ENCODE results near the gene ZNF385B.

ZNF385B gene

GRCh38 chr2:179578171-179578916, 283.1 kb downstream of the ZNF385B start:
- no peaks in the 10 kb centered on the region for H3K36me3 ChIP-seq (ENCODE audit: low read length)
- no peak overlapping the region for H3K4me2 ChIP-seq (ENCODE audit: low read depth, low read length, poor library complexity, severe bottlenecking)
- no peaks in the 10 kb centered on the region for H4K20me1 ChIP-seq (ENCODE audit: low read depth, low read length)
- H2AFZ ChIP-seq (ENCODE audit: low read depth, low read length, severe bottlenecking), result no peak overlapping the region
- H3K4me3 ChIP-seq (ENCODE audit: insufficient read depth, low read length, poor library complexity, severe bottlenecking), result no peak overlapping the region
- H3K27me3 ChIP-seq (ENCODE audit: low read length), result no peaks in the 10 kb centered on the region
- no peaks in the 10 kb centered on the region for H3K79me2 ChIP-seq (ENCODE audit: insufficient read depth, low read length)
- H3F3A ChIP-seq (ENCODE audit: insufficient read depth), result no peaks in the 10 kb centered on the region; the same call in 1 of the 2 replicates
- no peak for TF ChIP-seq EZH2phosphoT487 (conservative IDR thresholded peaks at IDR 0.05; ENCODE audit: low read length)
- TF ChIP-seq, protein P1, sequence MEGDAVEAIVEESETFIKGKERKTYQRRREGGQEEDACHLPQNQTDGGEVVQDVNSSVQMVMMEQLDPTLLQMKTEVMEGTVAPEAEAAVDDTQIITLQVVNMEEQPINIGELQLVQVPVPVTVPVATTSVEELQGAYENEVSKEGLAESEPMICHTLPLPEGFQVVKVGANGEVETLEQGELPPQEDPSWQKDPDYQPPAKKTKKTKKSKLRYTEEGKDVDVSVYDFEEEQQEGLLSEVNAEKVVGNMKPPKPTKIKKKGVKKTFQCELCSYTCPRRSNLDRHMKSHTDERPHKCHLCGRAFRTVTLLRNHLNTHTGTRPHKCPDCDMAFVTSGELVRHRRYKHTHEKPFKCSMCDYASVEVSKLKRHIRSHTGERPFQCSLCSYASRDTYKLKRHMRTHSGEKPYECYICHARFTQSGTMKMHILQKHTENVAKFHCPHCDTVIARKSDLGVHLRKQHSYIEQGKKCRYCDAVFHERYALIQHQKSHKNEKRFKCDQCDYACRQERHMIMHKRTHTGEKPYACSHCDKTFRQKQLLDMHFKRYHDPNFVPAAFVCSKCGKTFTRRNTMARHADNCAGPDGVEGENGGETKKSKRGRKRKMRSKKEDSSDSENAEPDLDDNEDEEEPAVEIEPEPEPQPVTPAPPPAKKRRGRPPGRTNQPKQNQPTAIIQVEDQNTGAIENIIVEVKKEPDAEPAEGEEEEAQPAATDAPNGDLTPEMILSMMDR (IDR thresholded peaks at IDR 0.05; ENCODE audit: insufficient read depth, low read length, poor library complexity, severe bottlenecking), result no peak
- H3K9me3 ChIP-seq (ENCODE audit: insufficient read depth, low read length), result no peaks in the 10 kb centered on the region
- no peak overlapping the region for H3K27ac ChIP-seq (ENCODE audit: low read depth, low read length)
- H3K9ac ChIP-seq (ENCODE audit: low read length), result no peak overlapping the region
- no peaks in the 10 kb centered on the region for H3K9me2 ChIP-seq (replicated peaks; ENCODE audit: insufficient read depth, low read length)

DNA sequence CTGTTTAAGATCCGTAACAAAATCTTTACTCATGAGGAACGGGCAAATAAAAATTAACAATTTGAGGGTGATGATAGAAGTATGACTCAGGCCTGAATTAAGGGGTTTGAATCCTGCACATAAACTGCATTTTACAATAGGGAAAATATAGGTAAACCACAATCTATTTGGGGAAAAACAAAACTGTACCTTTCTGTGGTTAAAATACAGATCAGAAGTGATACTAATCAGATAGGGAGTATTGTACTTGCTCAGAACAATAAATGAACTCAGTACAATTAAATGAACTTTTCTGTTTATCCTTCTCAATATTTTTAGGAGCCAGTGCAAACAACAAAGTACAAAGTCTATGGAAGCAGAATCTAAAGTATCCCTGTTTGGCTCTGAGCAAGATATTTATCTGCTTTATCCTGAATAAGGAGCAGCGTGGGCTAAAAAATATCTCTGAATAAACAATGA, 287.3 kb downstream of the ZNF385B start:
- Histone ChIP-seq H3K9me3 (ENCODE audit: insufficient read depth, low read length) (no peaks in the 10 kb centered on the region), H3K27ac (ENCODE audit: low read depth, low read length) (no peak overlapping the region), H3K4me3 (ENCODE audit: insufficient read depth, low read length, poor library complexity, severe bottlenecking) (no peak overlapping the region), H3F3A (ENCODE audit: insufficient read depth) (no peaks in the 10 kb centered on the region), H3K9ac (ENCODE audit: low read length) (no peak overlapping the region), H3K4me2 (ENCODE audit: low read depth, low read length, poor library complexity, severe bottlenecking) (no peak overlapping the region), H3K36me3 (ENCODE audit: low read length) (no peaks in the 10 kb centered on the region), H3K9me2 (replicated peaks; ENCODE audit: insufficient read depth, low read length) (no peaks in the 10 kb centered on the region), H3K79me2 (ENCODE audit: insufficient read depth, low read length) (no peaks in the 10 kb centered on the region), H3K27me3 (ENCODE audit: low read length) (no peaks in the 10 kb centered on the region), H4K20me1 (ENCODE audit: low read depth, low read length) (no peaks in the 10 kb centered on the region), H2AFZ (ENCODE audit: low read depth, low read length, severe bottlenecking) (no peak overlapping the region)
- TF ChIP-seq, protein P1 (IDR thresholded peaks at IDR 0.05; ENCODE audit: insufficient read depth, low read length, poor library complexity, severe bottlenecking), result no peak
- no peak for TF ChIP-seq EZH2phosphoT487 (conservative IDR thresholded peaks at IDR 0.05; ENCODE audit: low read length)

DNA sequence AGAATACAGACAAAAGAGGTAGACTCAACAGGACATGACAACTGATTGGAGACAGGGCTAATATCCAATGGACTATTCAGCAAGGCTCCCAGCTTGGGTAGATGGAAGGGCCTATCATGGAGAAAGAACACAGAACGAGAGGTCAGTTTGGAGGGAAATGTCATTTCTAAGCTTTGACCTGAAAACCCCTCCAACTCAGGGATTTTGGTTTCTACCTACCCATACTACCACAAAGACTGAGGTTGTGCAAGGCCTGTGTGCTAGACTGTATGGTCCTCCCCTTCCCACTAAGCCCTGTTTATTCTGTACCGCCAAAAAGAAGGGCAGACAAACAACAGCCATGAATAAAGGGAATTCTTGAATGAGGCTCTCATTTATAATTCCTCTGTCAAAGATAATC, 288.9 kb downstream of the ZNF385B start:
- Histone ChIP-seq H3K27ac (ENCODE audit: low read depth, low read length) (no peak overlapping the region), H3K79me2 (ENCODE audit: insufficient read depth, low read length) (no peaks in the 10 kb centered on the region), H3F3A (ENCODE audit: insufficient read depth) (no peaks in the 10 kb centered on the region), H3K4me3 (ENCODE audit: insufficient read depth, low read length, poor library complexity, severe bottlenecking) (no peak overlapping the region), H3K9ac (ENCODE audit: low read length) (no peak overlapping the region), H3K9me3 (ENCODE audit: insufficient read depth, low read length) (no peaks in the 10 kb centered on the region), H4K20me1 (ENCODE audit: low read depth, low read length) (no peaks in the 10 kb centered on the region), H3K9me2 (replicated peaks; ENCODE audit: insufficient read depth, low read length) (no peaks in the 10 kb centered on the region), H3K36me3 (ENCODE audit: low read length) (no peaks in the 10 kb centered on the region), H3K4me2 (ENCODE audit: low read depth, low read length, poor library complexity, severe bottlenecking) (no peak overlapping the region), H3K27me3 (ENCODE audit: low read length) (no peaks in the 10 kb centered on the region), H2AFZ (ENCODE audit: low read depth, low read length, severe bottlenecking) (no peak overlapping the region)
- TF ChIP-seq, protein P1 (IDR thresholded peaks at IDR 0.05; ENCODE audit: insufficient read depth, low read length, poor library complexity, severe bottlenecking), result no peak
- no peak for TF ChIP-seq EZH2phosphoT487 (conservative IDR thresholded peaks at IDR 0.05; ENCODE audit: low read length)
